Keratinocyte (primary cell): ENCODE results near the gene GRK4. TPM values are rescaled to one million over a fixed set of nuclear protein-coding genes. Genes with fewer than 3 reads are reported as not detected.

ENCODE experiments used
- DNase-seq: peaks from one replicate; pipeline ENCODE4 v3.0.0-alpha.2; 2011; ENCODE audit warnings: low read depth, missing footprints, low spot score
- FAIRE-seq: peaks from 2 replicates; lab custom pipeline; 2011; peaks lifted over from hg19 to GRCh38; lab: Jason Lieb, UNC
- H2AFZ ChIP-seq: 2 replicates; pipeline ENCODE4 v1.6.0; 2012; ENCODE audit warnings: low read length, control low read depth, inconsistent platforms; ENCODE audit not compliant: control insufficient read depth
- H3K27ac ChIP-seq: 2 replicates; pipeline ENCODE4 v1.5.1; 2011; ENCODE audit warnings: low read length; ENCODE audit not compliant: control insufficient read depth, insufficient read depth
- H3K27me3 ChIP-seq: 3 replicates; pipeline ENCODE4 v1.6.0; 2011; ENCODE audit warnings: low read length; ENCODE audit not compliant: control insufficient read depth, insufficient read depth; ENCODE audit errors: extremely low read depth
- H3K36me3 ChIP-seq, 2 experiments: 2 replicates in 1 of 2; 3 replicates in 1 of 2; pipeline ENCODE4 v1.5.1; 2011; ENCODE audit warnings: low read length in 2 of 2, mild to moderate bottlenecking in 1 of 2; ENCODE audit not compliant: control insufficient read depth in 2 of 2, insufficient read depth in 2 of 2; ENCODE audit errors: extremely low read depth in 1 of 2
- H3K4me1 ChIP-seq: 3 replicates; pipeline ENCODE4 v1.5.1; 2011; ENCODE audit warnings: low read length; ENCODE audit not compliant: control insufficient read depth, insufficient read depth; ENCODE audit errors: extremely low read depth
- H3K4me2 ChIP-seq: 3 replicates; pipeline ENCODE4 v1.6.0; 2011; ENCODE audit warnings: low read depth, low read length; ENCODE audit not compliant: control insufficient read depth, insufficient read depth; ENCODE audit errors: extremely low read depth
- H3K4me3 ChIP-seq, 3 experiments: fragments of 200-600 bp in 1 of 3; sonication (generic) in 1 of 3; 2 replicates in 2 of 3; 3 replicates in 1 of 3; pipeline ENCODE4 v1.5.1; 2011 to 2016; ENCODE audit warnings: low read length in 3 of 3, mild to moderate bottlenecking in 3 of 3, control low read depth in 2 of 3, inconsistent platforms in 1 of 3, low read depth in 1 of 3, mixed read lengths in 1 of 3, mixed run types in 1 of 3, moderate library complexity in 1 of 3; ENCODE audit not compliant: control insufficient read depth in 2 of 3, insufficient read depth in 2 of 3; ENCODE audit errors: extremely low read depth in 1 of 3
- H3K79me2 ChIP-seq: 2 replicates; pipeline ENCODE4 v1.6.0; 2012; ENCODE audit warnings: low read length; ENCODE audit not compliant: control insufficient read depth, insufficient read depth
- H3K9ac ChIP-seq: 3 replicates; pipeline ENCODE4 v1.6.0; 2011; ENCODE audit warnings: low read length; ENCODE audit not compliant: control insufficient read depth, insufficient read depth; ENCODE audit errors: extremely low read depth
- H3K9me1 ChIP-seq: 3 replicates; pipeline ENCODE4 v1.6.0; 2011; ENCODE audit warnings: low read length; ENCODE audit not compliant: control insufficient read depth, insufficient read depth; ENCODE audit errors: extremely low read depth
- H3K9me3 ChIP-seq: 2 replicates; pipeline ENCODE4 v1.5.1; 2012; ENCODE audit warnings: low read depth, low read length; ENCODE audit not compliant: control insufficient read depth
- H4K20me1 ChIP-seq: 3 replicates; pipeline ENCODE4 v1.6.0; 2011; ENCODE audit warnings: low read length; ENCODE audit not compliant: control insufficient read depth, insufficient read depth; ENCODE audit errors: extremely low read depth
- EZH2 ChIP-seq: IDR thresholded peaks from one replicate; pipeline ENCODE4 v1.6.1; 2012; ENCODE audit warnings: inconsistent platforms, mild to moderate bottlenecking, low read length, moderate library complexity
- dilution Hi-C: fragments of 300-500 bp; cut with MboI; formaldehyde crosslinking; loops from one replicate; pipeline ENCODE4 v1.7.0; 2020; ENCODE audit warnings: low sequenced_read_pairs; ENCODE audit not compliant: extremely low pct_ligation_motif_present
- polyA plus RNA-seq, 5 experiments: library from polyadenylated mRNA; depleted of rRNA in 3 of 5; stranded (reverse) in 3 of 5; stranded (forward) in 1 of 5; unstranded in 1 of 5; fragments of >200 nt; gene quantifications; 1 replicate in 1 of 5; 2 replicates in 3 of 5; 3 replicates in 1 of 5; pipeline versions ENCODE4 v1.2.1 to v1.2.3, GENCODE V29; 2011 to 2012; ENCODE audit warnings: missing spikeins in 2 of 5, low read depth in 1 of 5, low replicate concordance in 1 of 5
- TF ChIP-seq, protein P1 (sequence below), 3 experiments: IDR thresholded peaks in 1 of 3; conservative IDR thresholded peaks in 1 of 3; optimal IDR thresholded peaks in 1 of 3; 2 replicates in 2 of 3; 3 replicates in 1 of 3; pipeline versions ENCODE3 to v1.5.1; 2011; ENCODE audit warnings: low read length in 3 of 3, mild to moderate bottlenecking in 3 of 3, moderate library complexity in 2 of 3, control low read depth in 1 of 3, inconsistent platforms in 1 of 3; ENCODE audit not compliant: insufficient read depth in 2 of 3; ENCODE audit errors: extremely low read depth in 1 of 3

GRK4 gene
- polyA plus RNA-seq, 1 donor (not counting 4 experiments of a cell fraction or from before 2014, with no cell fraction given): 4.3 TPM

DNA sequence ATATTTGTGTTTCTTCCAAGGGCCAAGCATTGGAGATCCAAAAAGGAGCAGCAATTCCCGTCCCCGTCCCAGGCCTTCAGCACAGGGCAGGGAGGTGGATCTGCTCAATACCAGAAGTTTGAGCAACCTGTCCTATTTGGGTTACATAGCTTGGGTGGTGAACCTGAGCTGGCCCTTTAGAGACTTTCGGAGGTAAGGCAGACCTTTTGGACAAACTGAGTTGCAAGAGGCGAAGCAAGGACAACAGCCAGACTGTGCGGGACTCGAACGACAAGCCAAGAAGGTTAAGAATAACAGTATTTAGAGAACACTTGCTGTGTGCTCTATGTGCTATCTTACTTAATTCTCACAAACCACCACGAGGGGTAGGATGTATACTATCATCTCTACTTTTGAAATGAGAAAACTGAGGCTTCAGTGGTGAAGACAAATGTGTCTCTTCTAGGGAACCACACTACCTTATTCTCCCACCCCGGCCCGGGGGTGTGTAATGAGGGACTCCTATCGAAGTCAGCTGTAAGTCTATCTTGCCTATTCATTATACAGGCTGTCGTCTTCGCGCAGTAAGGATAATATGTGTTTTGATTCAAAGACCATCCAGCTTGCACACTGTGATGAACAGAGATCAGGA, 1.4 kb upstream of the GRK4 start:
- Histone ChIP-seq H3K36me3 (peaks cover 7 to 29% of the 10 kb centered on the region in 2 experiments), H3K4me1 (peaks cover 14% of the 10 kb centered on the region), H3K9me1 (no peaks in the 10 kb centered on the region), H4K20me1 (peaks cover 21% of the 10 kb centered on the region), H3K27me3 (no peaks in the 10 kb centered on the region), H3K9ac (peak overlapping the region; percentile 99), H3K27ac (peak overlapping the region; percentile 94), H3K4me3 (peak overlapping the region; percentile 82 to 96 (median 95)), H2AFZ (no peak overlapping the region), H3K79me2 (peaks cover 58% of the 10 kb centered on the region), H3K4me2 (peak overlapping the region; percentile 88), H3K9me3 (no peaks in the 10 kb centered on the region)
- FAIRE-seq (no peak), DNase-seq (no peak)
- TF ChIP-seq, protein P1, sequence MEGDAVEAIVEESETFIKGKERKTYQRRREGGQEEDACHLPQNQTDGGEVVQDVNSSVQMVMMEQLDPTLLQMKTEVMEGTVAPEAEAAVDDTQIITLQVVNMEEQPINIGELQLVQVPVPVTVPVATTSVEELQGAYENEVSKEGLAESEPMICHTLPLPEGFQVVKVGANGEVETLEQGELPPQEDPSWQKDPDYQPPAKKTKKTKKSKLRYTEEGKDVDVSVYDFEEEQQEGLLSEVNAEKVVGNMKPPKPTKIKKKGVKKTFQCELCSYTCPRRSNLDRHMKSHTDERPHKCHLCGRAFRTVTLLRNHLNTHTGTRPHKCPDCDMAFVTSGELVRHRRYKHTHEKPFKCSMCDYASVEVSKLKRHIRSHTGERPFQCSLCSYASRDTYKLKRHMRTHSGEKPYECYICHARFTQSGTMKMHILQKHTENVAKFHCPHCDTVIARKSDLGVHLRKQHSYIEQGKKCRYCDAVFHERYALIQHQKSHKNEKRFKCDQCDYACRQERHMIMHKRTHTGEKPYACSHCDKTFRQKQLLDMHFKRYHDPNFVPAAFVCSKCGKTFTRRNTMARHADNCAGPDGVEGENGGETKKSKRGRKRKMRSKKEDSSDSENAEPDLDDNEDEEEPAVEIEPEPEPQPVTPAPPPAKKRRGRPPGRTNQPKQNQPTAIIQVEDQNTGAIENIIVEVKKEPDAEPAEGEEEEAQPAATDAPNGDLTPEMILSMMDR (optimal IDR thresholded peaks at IDR 0.05 in 1 of 3, IDR thresholded peaks at IDR 0.05 in 1 of 3, conservative IDR thresholded peaks at IDR 0.05 in 1 of 3; ENCODE audit: extremely low read depth in 1 of 3, insufficient read depth in 2 of 3, low read length in 3 of 3): peak in 1 of 3 experiments; percentile 24
- TF ChIP-seq EZH2: no peak
- dilution Hi-C loops: no loop called here

DNA sequence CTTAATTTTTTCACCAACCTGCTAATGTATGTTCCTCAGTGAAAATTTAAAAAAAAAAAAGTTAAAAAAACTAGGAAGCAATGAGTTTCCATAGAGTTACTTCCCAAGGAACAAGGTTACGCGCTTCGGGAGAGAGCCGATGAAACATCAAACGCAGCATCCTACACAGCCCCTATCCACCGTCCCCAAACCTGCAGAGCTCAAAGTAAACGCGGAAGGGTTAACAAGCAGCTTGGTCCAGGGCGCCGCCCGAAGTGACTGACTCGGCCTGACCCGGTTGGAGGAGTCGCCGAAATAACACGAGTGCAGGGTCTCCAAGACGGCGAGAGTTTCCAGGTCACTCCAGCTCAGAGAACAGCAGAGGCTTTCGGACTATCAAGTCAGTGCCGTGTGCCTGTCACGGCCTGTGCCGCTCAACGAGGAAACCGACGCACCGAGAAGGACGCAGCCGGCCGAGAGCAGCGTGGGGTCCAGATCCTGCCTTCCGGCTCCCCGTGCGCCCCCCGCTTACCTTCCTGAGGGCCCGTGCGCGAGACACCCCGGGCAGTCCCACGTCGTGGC, 677 bp upstream of the GRK4 start:
- peaks cover 14% of the 10 kb centered on the region for H3K4me1 ChIP-seq
- FAIRE-seq: peak; percentile 5

More for the DNA sequence above, 677 bp upstream of the GRK4 start:
- Histone ChIP-seq H3K27ac (peak overlapping the region; percentile 94), H3K9me1 (no peaks in the 10 kb centered on the region), H3K9ac (peak overlapping the region; percentile 99), H3K79me2 (peaks cover 52% of the 10 kb centered on the region), H3K27me3 (no peaks in the 10 kb centered on the region), H3K4me3 (peak overlapping the region; percentile 82 to 96 (median 95)), H2AFZ (peak overlapping the region; percentile 83), H3K36me3 (peaks cover 2 to 23% of the 10 kb centered on the region in 2 experiments), H3K4me2 (peak overlapping the region; percentile 88), H4K20me1 (peaks cover 17% of the 10 kb centered on the region), H3K9me3 (no peaks in the 10 kb centered on the region)
- DNase-seq: no peak
- dilution Hi-C loops: no loop called here
- TF ChIP-seq, protein P1 (optimal IDR thresholded peaks at IDR 0.05 in 1 of 3, IDR thresholded peaks at IDR 0.05 in 1 of 3, conservative IDR thresholded peaks at IDR 0.05 in 1 of 3; ENCODE audit: extremely low read depth in 1 of 3, insufficient read depth in 2 of 3, low read length in 3 of 3): no peak
- TF ChIP-seq EZH2: no peak
